CD4-positive, alpha-beta T cell treated with Interleukin-2 at 100 ng/mL for 4 hours (primary cell): ENCODE data around the gene OR1I1.

ENCODE experiments used
- DNase-seq: peaks from one replicate; pipeline ENCODE4 v3.0.0-alpha.2; 2020; ENCODE audit warnings: low spot score

The OR1I1 gene

GRCh38 chr19:15098460-15098859 is 16.4 kb downstream of the OR1I1 start:
- DNase-seq: no peak

GRCh38 chr19:15099017-15099582 is 17.1 kb downstream of the OR1I1 start:
- no peak for DNase-seq

GRCh38 chr19:15101479-15102082 is 19.6 kb downstream of the OR1I1 start:
- peak; percentile 57 for DNase-seq

GRCh38 chr19:15104003-15104402 is 22.0 kb downstream of the OR1I1 start:
- no peak for DNase-seq

GRCh38 chr19:15104411-15104810 is 22.4 kb downstream of the OR1I1 start:
- DNase-seq: no peak

- DNase-seq: no peak
These were observed 23.0 kb downstream of the OR1I1 start for GRCh38 chr19:15105044-15105443.

- DNase-seq: no peak
These were observed 25.3 kb downstream of the OR1I1 start, which contains the start of gene SYDE1 for GRCh38 chr19:15107061-15108010. TSS of gene SYDE1 (plus strand) at chr19:15107401. CDS start at chr19:15107434, 33 bp downstream.

- no peak for DNase-seq
These were observed 26.3 kb downstream of the OR1I1 start for GRCh38 chr19:15108145-15108844.

- no peak for DNase-seq
These were observed 27.1 kb downstream of the OR1I1 start for GRCh38 chr19:15108845-15109767.

- no peak for DNase-seq
These were observed 27.9 kb downstream of the OR1I1 start for GRCh38 chr19:15109768-15110417.

GRCh38 chr19:15110418-15110815 is 28.4 kb downstream of the OR1I1 start:
- no peak for DNase-seq

GRCh38 chr19:15111758-15112157 is 29.7 kb downstream of the OR1I1 start:
- DNase-seq: no peak

- no peak for DNase-seq
These were observed 30.4 kb downstream of the OR1I1 start for GRCh38 chr19:15112385-15112784.

GRCh38 chr19:15113245-15114152 is 31.5 kb downstream of the OR1I1 start:
- DNase-seq: no peak

- DNase-seq: no peak
These were observed 32.1 kb downstream of the OR1I1 start for GRCh38 chr19:15114153-15114540.

- no peak for DNase-seq
These were observed 33.1 kb downstream of the OR1I1 start for GRCh38 chr19:15115080-15115479.

GRCh38 chr19:15115762-15116615 is 34.0 kb downstream of the OR1I1 start:
- DNase-seq: no peak

GRCh38 chr19:15116856-15117255 is 34.8 kb downstream of the OR1I1 start:
- DNase-seq: no peak

- DNase-seq: no peak
These were observed 36.2 kb downstream of the OR1I1 start for GRCh38 chr19:15118248-15118647.
